HL-60 (cell line): ENCODE data around the gene PPP2R2D.

Experiments
- DNase-seq, 2 experiments: peaks; one replicate each; pipeline ENCODE4 v3.0.0-alpha.2; 2010 to 2020; ENCODE audit warnings: low read depth in 1 of 2, low spot score in 1 of 2
- H3K27ac ChIP-seq: fragments of 250-450 bp; sonication (Bioruptor Pico); replicated peaks from 2 replicates; pipeline ENCODE4 v1.5.1; 2020; ENCODE audit warnings: mild to moderate bottlenecking, moderate library complexity
- H3K27me3 ChIP-seq: fragments of 250-450 bp; sonication (Bioruptor Pico); 2 replicates; pipeline ENCODE4 v1.5.1; 2021; ENCODE audit warnings: mild to moderate bottlenecking, moderate library complexity; ENCODE audit not compliant: insufficient read depth, poor library complexity, severe bottlenecking
- H3K4me3 ChIP-seq: replicated peaks from 2 replicates; pipeline ENCODE4 v1.5.1; 2011; ENCODE audit warnings: mild to moderate bottlenecking, control low read depth, low read length; ENCODE audit not compliant: insufficient read depth
- GABPA ChIP-seq: IDR thresholded peaks from 2 replicates; pipeline ENCODE4 v1.6.1; 2012; ENCODE audit warnings: low read depth
- POLR2AphosphoS5 ChIP-seq: IDR thresholded peaks from 2 replicates; pipeline ENCODE4 v1.6.1; 2012; ENCODE audit warnings: low read depth
- SPI1 ChIP-seq: IDR thresholded peaks from 2 replicates; pipeline ENCODE4 v1.6.1; 2012; ENCODE audit warnings: low read depth, mild to moderate bottlenecking, borderline replicate concordance
- TF ChIP-seq, protein P1 (sequence below): IDR thresholded peaks from 2 replicates; pipeline ENCODE4 v1.6.1; 2012; ENCODE audit warnings: low read depth; ENCODE audit not compliant: insufficient replicate concordance
- TF ChIP-seq, protein P2 (sequence below): IDR thresholded peaks from one replicate; pipeline ENCODE4 v1.5.1; 2011; ENCODE audit warnings: low read length, control low read depth, inconsistent platforms; ENCODE audit not compliant: insufficient read depth

PPP2R2D gene

DNA sequence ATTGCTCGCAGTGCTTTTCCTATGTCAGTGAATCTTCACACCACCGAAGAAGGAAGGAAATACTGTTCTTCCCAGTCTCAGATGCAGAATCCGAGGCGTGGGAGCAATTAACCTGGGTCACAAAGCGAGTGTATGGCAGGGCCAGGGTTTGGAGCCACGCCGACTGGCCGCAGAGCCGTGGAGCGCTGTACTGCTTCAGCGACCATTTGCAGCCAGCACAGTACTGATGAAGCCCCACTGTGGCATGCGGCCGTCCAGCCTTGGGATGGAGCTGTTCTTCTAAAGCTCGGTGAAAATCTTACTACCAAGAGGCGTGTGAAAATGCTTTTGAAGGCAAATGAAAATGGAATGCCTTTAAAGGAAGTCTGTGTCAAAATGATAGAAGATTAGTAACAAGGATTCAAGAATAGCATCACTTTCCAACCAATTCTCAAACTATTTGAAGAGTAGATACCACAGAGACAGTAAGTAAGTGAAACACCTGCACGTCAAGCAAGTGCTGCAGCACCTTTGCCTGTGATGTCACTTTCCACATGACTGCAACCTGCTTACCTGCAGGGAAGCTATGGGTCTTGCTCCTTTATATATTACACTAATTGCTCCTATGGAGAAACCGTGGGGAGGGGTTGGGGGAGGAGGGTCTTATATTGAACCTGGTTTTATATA lies 4.9 kb downstream of the PPP2R2D start:
- DNase-seq, result no peak
- H3K27me3 ChIP-seq, result no peaks in the 10 kb centered on the region
- TF ChIP-seq POLR2AphosphoS5, result no peak
- no peak for TF ChIP-seq GABPA
- TF ChIP-seq SPI1, result no peak
- TF ChIP-seq, protein P1, sequence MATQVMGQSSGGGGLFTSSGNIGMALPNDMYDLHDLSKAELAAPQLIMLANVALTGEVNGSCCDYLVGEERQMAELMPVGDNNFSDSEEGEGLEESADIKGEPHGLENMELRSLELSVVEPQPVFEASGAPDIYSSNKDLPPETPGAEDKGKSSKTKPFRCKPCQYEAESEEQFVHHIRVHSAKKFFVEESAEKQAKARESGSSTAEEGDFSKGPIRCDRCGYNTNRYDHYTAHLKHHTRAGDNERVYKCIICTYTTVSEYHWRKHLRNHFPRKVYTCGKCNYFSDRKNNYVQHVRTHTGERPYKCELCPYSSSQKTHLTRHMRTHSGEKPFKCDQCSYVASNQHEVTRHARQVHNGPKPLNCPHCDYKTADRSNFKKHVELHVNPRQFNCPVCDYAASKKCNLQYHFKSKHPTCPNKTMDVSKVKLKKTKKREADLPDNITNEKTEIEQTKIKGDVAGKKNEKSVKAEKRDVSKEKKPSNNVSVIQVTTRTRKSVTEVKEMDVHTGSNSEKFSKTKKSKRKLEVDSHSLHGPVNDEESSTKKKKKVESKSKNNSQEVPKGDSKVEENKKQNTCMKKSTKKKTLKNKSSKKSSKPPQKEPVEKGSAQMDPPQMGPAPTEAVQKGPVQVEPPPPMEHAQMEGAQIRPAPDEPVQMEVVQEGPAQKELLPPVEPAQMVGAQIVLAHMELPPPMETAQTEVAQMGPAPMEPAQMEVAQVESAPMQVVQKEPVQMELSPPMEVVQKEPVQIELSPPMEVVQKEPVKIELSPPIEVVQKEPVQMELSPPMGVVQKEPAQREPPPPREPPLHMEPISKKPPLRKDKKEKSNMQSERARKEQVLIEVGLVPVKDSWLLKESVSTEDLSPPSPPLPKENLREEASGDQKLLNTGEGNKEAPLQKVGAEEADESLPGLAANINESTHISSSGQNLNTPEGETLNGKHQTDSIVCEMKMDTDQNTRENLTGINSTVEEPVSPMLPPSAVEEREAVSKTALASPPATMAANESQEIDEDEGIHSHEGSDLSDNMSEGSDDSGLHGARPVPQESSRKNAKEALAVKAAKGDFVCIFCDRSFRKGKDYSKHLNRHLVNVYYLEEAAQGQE, result no peak
- TF ChIP-seq, protein P2, sequence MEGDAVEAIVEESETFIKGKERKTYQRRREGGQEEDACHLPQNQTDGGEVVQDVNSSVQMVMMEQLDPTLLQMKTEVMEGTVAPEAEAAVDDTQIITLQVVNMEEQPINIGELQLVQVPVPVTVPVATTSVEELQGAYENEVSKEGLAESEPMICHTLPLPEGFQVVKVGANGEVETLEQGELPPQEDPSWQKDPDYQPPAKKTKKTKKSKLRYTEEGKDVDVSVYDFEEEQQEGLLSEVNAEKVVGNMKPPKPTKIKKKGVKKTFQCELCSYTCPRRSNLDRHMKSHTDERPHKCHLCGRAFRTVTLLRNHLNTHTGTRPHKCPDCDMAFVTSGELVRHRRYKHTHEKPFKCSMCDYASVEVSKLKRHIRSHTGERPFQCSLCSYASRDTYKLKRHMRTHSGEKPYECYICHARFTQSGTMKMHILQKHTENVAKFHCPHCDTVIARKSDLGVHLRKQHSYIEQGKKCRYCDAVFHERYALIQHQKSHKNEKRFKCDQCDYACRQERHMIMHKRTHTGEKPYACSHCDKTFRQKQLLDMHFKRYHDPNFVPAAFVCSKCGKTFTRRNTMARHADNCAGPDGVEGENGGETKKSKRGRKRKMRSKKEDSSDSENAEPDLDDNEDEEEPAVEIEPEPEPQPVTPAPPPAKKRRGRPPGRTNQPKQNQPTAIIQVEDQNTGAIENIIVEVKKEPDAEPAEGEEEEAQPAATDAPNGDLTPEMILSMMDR, result no peak
- no peak overlapping the region; the same call in 1 of the 2 replicates for H3K27ac ChIP-seq
- H3K4me3 ChIP-seq, result no peak overlapping the region

DNA sequence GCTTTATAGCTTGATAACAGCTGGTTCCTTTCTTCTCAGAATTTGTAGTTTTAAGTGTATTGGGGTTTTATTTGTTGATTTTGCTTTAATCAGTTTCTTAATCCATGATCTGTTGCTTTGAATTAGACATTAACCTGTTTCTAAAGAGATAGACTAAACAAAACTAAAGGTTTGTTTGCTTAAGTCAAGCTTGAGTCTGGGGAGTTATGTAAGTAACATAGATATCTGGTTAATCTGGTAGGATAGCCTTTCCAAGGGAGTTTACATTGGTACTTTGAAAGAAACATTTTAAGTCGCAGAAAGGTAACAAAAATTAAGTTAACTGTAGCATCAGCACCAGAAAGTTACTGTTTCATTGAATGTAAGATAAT lies 5.4 kb downstream of the PPP2R2D start:
- Histone ChIP-seq H3K4me3 (no peak overlapping the region), H3K27ac (no peak overlapping the region; the same call in 1 of the 2 replicates), H3K27me3 (no peaks in the 10 kb centered on the region)
- TF ChIP-seq POLR2AphosphoS5 (no peak), SPI1 (no peak), GABPA (no peak)
- TF ChIP-seq, protein P2, result no peak
- TF ChIP-seq, protein P1, result no peak
- no peak for DNase-seq

DNA sequence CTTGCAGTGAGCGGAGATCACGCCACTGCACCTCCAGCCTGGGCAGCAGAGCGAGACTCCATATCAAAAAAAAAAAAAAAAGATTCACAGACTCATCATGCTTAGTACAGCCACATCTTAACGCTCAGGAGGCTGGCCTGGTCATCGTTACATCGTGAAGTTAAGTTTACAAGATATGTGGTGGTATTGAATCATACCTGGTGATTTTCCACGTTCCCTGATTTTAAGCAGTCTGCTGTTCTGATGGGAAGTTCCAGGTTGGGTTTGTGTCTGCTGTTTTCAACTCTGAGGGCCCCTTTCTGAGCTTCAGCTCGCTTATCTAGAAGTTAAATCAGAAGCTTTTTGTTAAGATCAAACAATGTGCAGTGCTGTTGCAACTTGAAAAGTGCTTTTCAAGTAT lies 6.9 kb downstream of the PPP2R2D start:
- Histone ChIP-seq H3K4me3 (no peak overlapping the region), H3K27me3 (no peaks in the 10 kb centered on the region), H3K27ac (no peak overlapping the region)
- TF ChIP-seq POLR2AphosphoS5 (no peak), SPI1 (no peak), GABPA (no peak)
- TF ChIP-seq, protein P2, result no peak
- TF ChIP-seq, protein P1, result no peak
- no peak for DNase-seq
